NCI-H2227 (cell line): Measurements from ENCODE around the gene MPIG6B.
A peak's percentile ranks its signal among the peaks of the same experiment; 100 is the strongest.
"Not testable (repeated sequence)": the region's sequence is repeated elsewhere in the genome, so short reads cannot be mapped to it uniquely, and the experiment has no call there.

Experiments
- DNase-seq: peaks from one replicate; lab custom pipeline; 2025; ENCODE audit not compliant: unreplicated experiment; lab: John Stamatoyannopoulos, UW

Gene MPIG6B

DNA sequence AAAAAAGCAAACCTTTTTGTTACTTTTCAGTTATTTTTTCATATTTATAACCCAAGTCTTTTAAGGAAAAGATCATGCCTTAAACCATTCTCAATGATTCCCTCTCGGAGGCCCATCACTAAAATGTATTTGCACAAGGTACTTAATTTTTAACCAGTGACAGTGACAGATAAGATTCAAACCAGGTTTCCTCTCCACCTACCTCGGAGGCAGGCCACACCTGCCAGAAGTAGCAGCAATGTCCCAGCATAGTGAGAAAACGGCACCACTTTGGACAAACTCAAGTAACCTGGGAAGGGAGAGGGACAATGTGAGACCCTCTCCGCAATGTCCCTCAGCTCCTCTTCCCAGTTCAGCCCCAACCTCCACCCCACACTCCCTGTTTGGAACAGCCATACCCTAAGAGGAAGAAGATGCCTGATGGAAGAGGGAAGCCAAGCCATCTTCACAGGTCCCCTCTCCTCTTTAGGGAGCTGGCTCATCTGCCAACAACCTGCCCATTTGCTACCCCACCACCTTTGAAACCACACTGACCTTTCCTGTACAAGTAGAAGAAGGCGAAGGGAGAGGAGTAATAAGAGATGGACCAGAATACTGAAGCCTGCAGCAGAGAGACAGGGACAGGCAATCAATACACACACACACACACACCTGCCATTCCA lies 22.3 kb upstream of the MPIG6B start:
- DNase-seq = no peak

GRCh38 chr6:31701666-31702404 lies 21.3 kb upstream of the MPIG6B start:
- no peak for DNase-seq

DNA sequence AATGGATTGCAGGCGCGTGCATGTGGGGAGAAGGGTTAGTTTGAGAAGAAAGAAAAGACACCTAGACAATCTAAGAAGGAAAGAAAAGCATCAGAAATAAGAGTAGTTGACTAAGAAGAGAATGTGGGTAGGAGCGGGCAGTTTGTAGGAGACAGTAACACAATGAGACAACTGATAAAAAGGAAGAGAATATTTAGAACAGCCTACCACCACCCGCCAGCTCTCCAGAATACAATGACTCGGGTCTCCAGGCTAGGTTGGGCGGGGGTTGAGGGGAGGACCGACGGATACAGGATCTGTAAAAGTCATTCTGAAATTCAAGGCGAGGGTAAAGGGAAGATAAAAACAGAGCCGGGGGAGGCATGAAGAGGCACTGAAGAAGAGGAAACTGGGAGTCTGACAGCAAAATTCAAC lies 20.8 kb upstream of the MPIG6B start:
- DNase-seq = no peak

DNA sequence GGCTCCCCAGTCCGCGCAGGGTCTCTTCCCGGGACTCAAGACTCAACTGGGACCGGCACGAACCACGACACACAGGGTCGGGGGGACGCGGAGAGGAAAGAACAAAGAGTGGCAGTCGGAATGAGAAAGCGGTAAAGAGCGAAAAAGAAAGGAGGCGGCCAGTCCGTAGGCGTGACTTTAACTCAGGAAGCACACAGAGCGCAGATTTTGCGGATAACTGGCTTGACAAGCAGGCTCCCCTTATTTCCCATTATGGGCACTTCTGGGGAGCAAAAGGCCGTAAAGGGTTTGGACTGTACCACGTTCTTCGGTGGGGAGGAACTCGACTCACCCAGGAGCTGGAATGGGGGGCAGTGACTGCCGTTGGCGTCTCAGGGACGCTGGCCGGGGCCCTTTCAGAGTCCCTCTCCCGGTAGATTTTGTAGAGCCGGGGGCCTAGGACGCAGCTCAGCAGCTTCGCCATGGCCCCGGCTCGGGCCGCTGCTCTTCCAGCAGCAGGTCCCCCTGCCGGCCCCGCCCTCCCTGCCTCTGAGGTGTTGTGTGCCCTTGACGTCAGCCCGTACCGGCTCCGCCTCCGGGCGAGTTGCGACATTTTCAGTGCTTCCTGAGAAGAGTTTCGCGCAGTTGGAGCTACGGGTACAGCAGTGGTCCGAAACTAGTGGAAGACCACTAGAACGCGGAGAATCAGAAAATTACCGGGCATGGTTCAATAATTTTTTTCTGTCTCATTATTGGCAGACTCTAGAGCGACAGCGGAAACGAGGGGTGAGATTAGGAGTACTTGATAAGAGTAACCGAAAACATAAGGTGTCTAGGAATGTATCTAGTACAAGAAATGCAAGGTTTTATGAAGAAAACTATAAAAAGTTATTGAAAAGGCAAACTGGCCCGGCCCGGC lies 20.1 kb upstream of the MPIG6B start, which contains the start of gene ABHD16A:
ABHD16A (minus strand) TSS at position 506 of the 898 bp plus-strand sequence; CDS start at position 463, 43 bp downstream.
- peak; percentile 98 for DNase-seq

- no peak for DNase-seq
Measured at GRCh38 chr6:31705931-31706330, 17.2 kb upstream of the MPIG6B start.

- no peak for DNase-seq
Measured at GRCh38 chr6:31706599-31706998, 16.6 kb upstream of the MPIG6B start, which contains the start of gene LY6G6F. Gene LY6G6F, plus strand, starts transcription at chr6:31706866. Its CDS starts 41 bp downstream, at chr6:31706907.

- DNase-seq = no peak
Measured at GRCh38 chr6:31707701-31708100, 15.5 kb upstream of the MPIG6B start.

- no peak for DNase-seq
Measured at GRCh38 chr6:31708224-31708623, 14.9 kb upstream of the MPIG6B start.

DNA sequence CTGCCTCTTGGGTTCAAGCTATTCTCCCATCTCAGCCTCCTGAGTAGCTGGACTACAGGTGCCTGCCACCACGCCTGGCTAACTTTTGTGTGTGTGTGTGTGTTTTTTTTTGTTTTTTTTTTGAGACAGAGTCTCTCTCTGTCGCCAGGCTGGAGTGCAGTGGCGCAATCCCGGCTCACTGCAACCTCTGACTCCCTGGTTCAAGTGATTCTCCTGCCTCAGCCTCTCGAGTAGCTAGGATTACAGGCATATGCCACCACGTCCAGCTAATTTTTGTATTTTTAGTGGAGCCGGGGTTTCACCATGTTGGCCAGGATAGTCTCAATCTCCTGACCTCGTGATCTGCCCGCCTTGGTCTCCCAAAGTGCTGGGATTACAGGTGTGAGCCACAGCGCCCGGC lies 14.0 kb upstream of the MPIG6B start:
- DNase-seq = not testable (repeated sequence)

DNA sequence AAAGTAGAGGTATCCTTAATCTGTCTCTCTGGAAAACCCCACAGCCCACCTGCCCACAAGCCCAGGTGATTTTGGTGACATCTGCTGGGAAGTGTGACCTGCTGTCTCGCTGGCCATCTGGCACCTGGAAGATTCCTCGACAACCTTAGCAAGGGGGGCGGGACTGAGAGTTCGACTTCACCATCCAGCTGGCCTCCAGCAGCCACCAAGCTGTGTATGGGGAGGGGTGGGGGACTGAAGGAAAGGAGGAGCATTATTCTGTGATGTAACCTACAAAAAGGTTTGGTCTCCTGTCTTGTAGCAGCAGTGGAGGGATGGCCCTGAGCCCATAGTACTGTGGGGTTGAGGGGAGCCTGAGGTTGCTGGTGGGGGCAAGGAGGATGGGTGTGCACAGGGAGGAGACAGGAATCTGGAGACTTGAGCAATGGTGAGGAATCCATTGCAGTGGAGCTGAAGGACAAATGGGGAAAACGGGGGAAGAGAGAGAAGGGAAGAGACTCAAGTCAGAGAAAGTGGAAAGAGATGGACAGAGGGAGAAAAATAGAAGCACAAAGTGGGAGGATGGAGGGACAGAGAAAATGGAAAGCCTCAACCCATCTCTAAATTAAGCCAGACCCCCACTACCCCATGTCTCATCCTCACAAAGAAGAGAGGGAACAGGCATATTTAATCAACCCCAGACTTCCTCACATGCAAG lies 12.5 kb upstream of the MPIG6B start:
- no peak for DNase-seq

- no peak for DNase-seq
Measured at GRCh38 chr6:31711233-31711632, 11.9 kb upstream of the MPIG6B start.

- DNase-seq = no peak
Measured at GRCh38 chr6:31712296-31712695, 10.9 kb upstream of the MPIG6B start.

GRCh38 chr6:31713465-31713864 lies 9.7 kb upstream of the MPIG6B start:
- no peak for DNase-seq

- DNase-seq = peak; percentile 80
Measured at GRCh38 chr6:31713991-31714684, 9.0 kb upstream of the MPIG6B start.

- no peak for DNase-seq
Measured at GRCh38 chr6:31715022-31715958, 7.9 kb upstream of the MPIG6B start, which contains the start of gene LY6G6D. Gene LY6G6D, plus strand, starts transcription at chr6:31715348. Its CDS starts 8 bp downstream, at chr6:31715356.

GRCh38 chr6:31717499-31718222 lies 5.5 kb upstream of the MPIG6B start:
- peak; percentile 29 for DNase-seq

DNA sequence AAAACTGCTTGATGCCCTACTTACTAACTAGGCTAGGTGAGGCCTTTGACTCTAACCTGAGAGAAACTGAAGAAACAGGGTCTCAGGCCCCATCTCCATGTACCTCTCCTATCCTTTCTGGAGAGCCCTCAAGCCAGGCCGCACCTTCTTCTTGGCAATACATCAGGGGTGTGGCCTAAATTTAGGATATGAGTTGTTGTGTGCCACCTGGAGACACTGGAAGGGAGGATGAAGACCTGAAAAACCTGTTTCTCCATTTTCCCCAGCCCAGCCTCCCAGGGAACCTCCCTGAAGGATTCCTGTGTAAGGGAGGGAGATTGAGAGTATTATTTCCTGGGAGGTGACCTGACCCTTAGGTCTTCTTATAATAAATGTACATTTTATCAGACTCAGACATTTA lies 4.9 kb upstream of the MPIG6B start:
- DNase-seq = no peak

GRCh38 chr6:31719001-31719400 lies 4.2 kb upstream of the MPIG6B start:
- no peak for DNase-seq
